Left renal cortex interstitium (tissue), 4 donors: Measurements from ENCODE around the gene SLC25A42. TPM values are rescaled to one million over a fixed set of nuclear protein-coding genes. Genes with fewer than 3 reads are reported as not detected.
"Not testable (repeated sequence)": the region's sequence is repeated elsewhere in the genome, so short reads cannot be mapped to it uniquely, and the experiment has no call there.

ENCODE experiments used
- DNase-seq, 4 donors: peaks; one replicate each; pipeline ENCODE4 v3.0.0-alpha.2; 2013; ENCODE audit warnings: low read depth in 4 of 4, low spot score in 2 of 4, missing footprints in 1 of 4
- polyA plus RNA-seq, 4 donors: library from polyadenylated mRNA; unstranded; fragments of 120-200 nt; gene quantifications; one replicate each; pipeline ENCODE4 v1.2.1, GENCODE V29; 2013; ENCODE audit not compliant: insufficient read length in 4 of 4

SLC25A42 gene
- 10 to 100 TPM; 16.6 to 27.8 (median 18.8) TPM for polyA plus RNA-seq

- peak; percentile 95 to 100 (median 98) for DNase-seq
These were observed at the start of gene SLC25A42 for GRCh38 chr19:19063183-19064097. Gene SLC25A42, plus strand, starts transcription at chr19:19063994. Its CDS starts 32,131 bp downstream, at chr19:19096125.

GRCh38 chr19:19021115-19021514 lies 42.7 kb upstream of the SLC25A42 start:
- no peak for DNase-seq

- DNase-seq, result no peak
These were observed 41.3 kb upstream of the SLC25A42 start for GRCh38 chr19:19022380-19022961.

GRCh38 chr19:19023376-19023775 lies 40.4 kb upstream of the SLC25A42 start:
- not testable (repeated sequence) for DNase-seq

GRCh38 chr19:19025861-19026260 lies 37.9 kb upstream of the SLC25A42 start:
- no peak for DNase-seq

GRCh38 chr19:19026299-19026971 lies 37.4 kb upstream of the SLC25A42 start:
- DNase-seq, result no peak

GRCh38 chr19:19027228-19027627 lies 36.6 kb upstream of the SLC25A42 start:
- DNase-seq, result no peak

GRCh38 chr19:19028526-19028925 lies 35.3 kb upstream of the SLC25A42 start:
- DNase-seq, result no peak

GRCh38 chr19:19031891-19032290 lies 31.9 kb upstream of the SLC25A42 start:
- DNase-seq, result no peak

- DNase-seq, result peak; percentile 63 to 89 (median 75)
These were observed 31.2 kb upstream of the SLC25A42 start for GRCh38 chr19:19032420-19033175.

GRCh38 chr19:19033176-19033425 lies 30.7 kb upstream of the SLC25A42 start:
- no peak for DNase-seq

- DNase-seq, result peak; percentile 70 to 83 (median 81)
These were observed 30.2 kb upstream of the SLC25A42 start, which contains the start of the genes ARMC6 and SUGP2 for GRCh38 chr19:19033426-19034203. Gene ARMC6, plus strand, starts transcription at chr19:19033603. Its CDS starts 607 bp downstream, at chr19:19034210. Gene SUGP2, minus strand, starts transcription at chr19:19033517. Its CDS starts 2,446 bp downstream, at chr19:19031071.

GRCh38 chr19:19034204-19034624 lies 29.6 kb upstream of the SLC25A42 start:
- DNase-seq, result no peak

- DNase-seq, result no peak
These were observed 23.9 kb upstream of the SLC25A42 start for GRCh38 chr19:19039901-19040300.

GRCh38 chr19:19040417-19040816 lies 23.4 kb upstream of the SLC25A42 start:
- DNase-seq, result no peak

- DNase-seq, result no peak
These were observed 21.0 kb upstream of the SLC25A42 start for GRCh38 chr19:19042732-19043280.

GRCh38 chr19:19043481-19043880 lies 20.3 kb upstream of the SLC25A42 start:
- DNase-seq, result no peak

GRCh38 chr19:19043881-19044280 lies 19.9 kb upstream of the SLC25A42 start:
- DNase-seq, result no peak

- no peak for DNase-seq
These were observed 14.4 kb upstream of the SLC25A42 start for GRCh38 chr19:19049406-19049805.
